Measurements from ENCODE around the gene ACAP1.

ACAP1 gene

GRCh38 chr17:7391307-7391706 lies 55.0 kb downstream of the ACAP1 start:
- DNase-seq = no peak

- no peak for DNase-seq
Observed at GRCh38 chr17:7392696-7393612, 56.6 kb downstream of the ACAP1 start.

GRCh38 chr17:7393613-7394451 lies 57.5 kb downstream of the ACAP1 start:
- DNase-seq = peak; percentile 68

GRCh38 chr17:7394452-7395191 lies 58.3 kb downstream of the ACAP1 start, which contains the start of gene PLSCR3:
Gene PLSCR3 (minus strand): TSS chr17:7394525. CDS start chr17:7394110, 415 bp downstream.
- peak; percentile 81 for DNase-seq

GRCh38 chr17:7396147-7396546 lies 59.8 kb downstream of the ACAP1 start:
- no peak for DNase-seq

GRCh38 chr17:7398612-7399011 lies 62.3 kb downstream of the ACAP1 start:
- DNase-seq = no peak

Data from T-helper 9 cell (primary cell).